AG10803 (cell line): ENCODE data around the gene RFWD3.

Experiments
- DNase-seq: peaks from one replicate; pipeline ENCODE4 v3.0.0; 2010; ENCODE audit warnings: low read depth
- H3K4me3 ChIP-seq: 2 replicates; pipeline ENCODE4 v1.5.1; 2011; ENCODE audit warnings: mild to moderate bottlenecking, low read length, control low read depth
- TF ChIP-seq, protein P1 (sequence below): conservative IDR thresholded peaks from 2 replicates; pipeline ENCODE4 v1.5.1; 2011; ENCODE audit warnings: mild to moderate bottlenecking, low read length, control low read depth, inconsistent platforms

RFWD3 gene

DNA sequence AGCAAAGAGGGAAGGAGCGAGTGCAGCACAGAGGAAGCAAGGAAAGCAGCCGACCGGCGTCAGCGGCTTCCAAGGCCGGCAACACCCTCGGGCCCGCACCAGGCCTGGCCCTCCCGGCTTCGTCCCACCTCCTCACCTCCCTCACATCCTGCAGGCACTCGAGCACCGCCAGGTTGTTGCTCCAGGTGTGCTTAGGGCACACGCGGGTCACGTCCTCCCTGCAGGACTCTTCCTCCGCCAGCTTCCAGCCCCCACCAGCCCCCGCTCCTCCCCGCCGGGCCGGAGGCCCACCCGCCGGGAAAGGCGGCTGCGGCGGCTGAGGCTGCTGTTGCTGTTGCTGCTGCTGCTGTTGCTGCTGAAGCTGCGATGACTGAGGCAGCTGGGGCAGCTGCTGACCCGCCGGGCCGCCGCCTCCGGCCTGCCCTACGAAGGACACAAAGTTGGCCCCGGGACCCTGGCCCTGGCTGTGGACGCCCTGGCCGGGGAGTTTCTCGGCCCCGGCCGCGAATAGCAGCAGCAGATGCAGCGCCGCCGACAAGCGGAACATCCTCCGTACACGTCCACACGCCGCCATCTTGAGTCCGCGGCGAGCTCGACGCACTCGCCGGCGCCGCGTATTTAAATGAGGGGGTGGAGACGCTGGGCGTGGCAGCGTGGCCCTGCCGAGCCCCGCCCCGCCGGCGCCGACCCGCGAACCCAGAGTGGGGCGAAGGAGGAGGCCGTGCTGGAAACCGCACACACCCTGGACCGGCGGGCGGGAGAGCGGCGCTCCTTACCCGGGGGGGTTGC is 60.0 kb downstream of the RFWD3 start, which contains the start of gene GLG1:
GLG1 (minus strand) TSS at position 594 of the 789 bp plus-strand sequence; CDS start at position 574, 20 bp downstream.
- TF ChIP-seq, protein P1, sequence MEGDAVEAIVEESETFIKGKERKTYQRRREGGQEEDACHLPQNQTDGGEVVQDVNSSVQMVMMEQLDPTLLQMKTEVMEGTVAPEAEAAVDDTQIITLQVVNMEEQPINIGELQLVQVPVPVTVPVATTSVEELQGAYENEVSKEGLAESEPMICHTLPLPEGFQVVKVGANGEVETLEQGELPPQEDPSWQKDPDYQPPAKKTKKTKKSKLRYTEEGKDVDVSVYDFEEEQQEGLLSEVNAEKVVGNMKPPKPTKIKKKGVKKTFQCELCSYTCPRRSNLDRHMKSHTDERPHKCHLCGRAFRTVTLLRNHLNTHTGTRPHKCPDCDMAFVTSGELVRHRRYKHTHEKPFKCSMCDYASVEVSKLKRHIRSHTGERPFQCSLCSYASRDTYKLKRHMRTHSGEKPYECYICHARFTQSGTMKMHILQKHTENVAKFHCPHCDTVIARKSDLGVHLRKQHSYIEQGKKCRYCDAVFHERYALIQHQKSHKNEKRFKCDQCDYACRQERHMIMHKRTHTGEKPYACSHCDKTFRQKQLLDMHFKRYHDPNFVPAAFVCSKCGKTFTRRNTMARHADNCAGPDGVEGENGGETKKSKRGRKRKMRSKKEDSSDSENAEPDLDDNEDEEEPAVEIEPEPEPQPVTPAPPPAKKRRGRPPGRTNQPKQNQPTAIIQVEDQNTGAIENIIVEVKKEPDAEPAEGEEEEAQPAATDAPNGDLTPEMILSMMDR: no peak
- peak within 1 kb of the TSS; percentile 98 for H3K4me3 ChIP-seq
- DNase-seq: peak; percentile 89

DNA sequence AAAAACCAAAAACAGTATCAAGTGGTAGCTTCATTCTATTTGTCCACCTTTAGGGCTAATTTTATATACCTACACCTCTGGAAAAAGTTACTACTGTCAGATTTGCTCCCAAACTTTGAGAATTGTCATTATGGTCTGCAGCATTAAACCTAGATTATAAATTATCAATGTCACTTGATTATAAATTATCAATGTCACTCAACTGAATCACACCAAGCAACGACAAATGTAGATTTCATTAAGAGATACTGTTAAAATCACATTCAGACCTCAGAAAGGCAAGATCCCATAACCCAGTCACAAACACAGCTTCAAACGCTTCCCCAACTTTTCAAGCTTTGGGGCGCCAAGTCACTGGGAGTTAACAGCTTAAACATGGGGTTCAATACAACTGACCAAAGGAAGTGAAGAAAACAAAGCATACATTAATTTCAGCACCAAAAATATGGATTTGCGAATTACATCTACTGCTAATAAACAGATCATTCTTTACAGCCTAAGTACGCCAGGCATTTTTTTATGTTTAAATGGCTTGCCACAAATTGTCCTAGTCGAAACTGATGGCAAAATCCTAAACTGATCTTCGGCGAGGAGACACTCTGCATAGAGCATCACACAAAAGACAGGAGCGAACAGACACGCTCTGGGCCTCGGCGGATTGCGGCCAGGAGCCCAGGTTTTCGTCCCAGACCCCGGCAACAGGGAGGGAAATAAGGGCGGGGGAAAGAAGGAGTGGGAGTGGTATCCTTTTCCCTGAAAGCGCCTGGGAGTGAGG is 60.7 kb downstream of the RFWD3 start:
- DNase-seq: peak; percentile 9

GRCh38 chr16:74605332-74605731 is 61.3 kb downstream of the RFWD3 start:
- TF ChIP-seq, protein P1: no peak
- H3K4me3 ChIP-seq: peak overlapping the region; percentile 98
- no peak for DNase-seq

More for the DNA sequence above, 60.7 kb downstream of the RFWD3 start:
- H3K4me3 ChIP-seq: peak overlapping the region; percentile 98
- TF ChIP-seq, protein P1: no peak

DNA sequence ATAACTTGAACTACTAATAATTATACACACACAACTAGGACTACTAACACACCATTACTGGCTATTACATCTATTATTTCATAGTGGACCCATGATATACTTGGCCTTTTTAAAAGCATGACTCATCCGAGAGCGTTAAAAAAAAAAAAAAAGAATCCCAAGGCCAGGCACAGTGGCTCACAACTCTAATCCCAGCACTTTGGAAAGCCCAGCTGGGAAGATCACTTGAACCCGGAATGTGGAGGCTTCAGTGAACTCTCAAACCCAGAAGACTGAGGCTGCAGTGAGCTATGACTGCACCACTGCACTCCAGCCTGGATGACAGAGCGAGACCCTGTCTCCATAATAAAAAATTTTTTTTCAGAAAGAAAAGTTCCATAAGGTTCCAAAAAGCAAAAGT is 62.8 kb downstream of the RFWD3 start:
- TF ChIP-seq, protein P1: no peak
- no peak overlapping the region for H3K4me3 ChIP-seq
- DNase-seq: no peak

DNA sequence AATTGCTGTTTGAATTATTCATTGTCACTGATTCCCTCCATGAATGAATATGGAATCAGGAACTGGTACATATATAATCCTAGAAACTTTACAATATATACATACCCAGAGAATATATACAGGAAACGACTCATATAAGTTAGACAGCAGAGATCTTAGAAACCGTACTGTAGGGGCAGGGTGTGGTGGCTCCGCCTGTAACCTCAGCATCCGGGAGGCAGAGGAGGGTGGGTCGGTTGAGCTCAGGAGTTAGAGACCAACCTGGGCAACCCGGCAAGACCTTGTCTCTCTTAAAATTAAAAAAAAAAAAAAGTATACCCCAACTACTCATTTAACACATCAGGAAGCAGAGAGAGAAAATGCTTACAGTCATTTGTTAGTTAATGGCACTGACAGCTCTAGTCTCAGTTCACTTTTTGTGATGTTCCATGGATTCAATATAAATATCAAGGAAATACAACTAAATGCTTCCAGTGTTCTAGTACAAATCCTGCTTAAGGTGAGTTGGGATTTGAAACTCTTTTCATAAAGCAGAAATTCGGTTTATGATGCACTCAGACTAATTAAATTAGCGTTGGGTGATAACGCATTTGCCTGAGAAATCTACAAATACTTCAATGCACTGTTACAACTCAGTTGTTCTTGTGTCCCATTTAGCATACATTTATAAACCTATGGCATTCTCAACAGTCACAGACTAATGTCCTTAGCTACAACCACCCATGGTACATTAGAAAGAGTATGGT is 65.4 kb downstream of the RFWD3 start:
- H3K4me3 ChIP-seq: no peak overlapping the region
- DNase-seq: no peak
- TF ChIP-seq, protein P1: no peak

GRCh38 chr16:74596586-74596985 is 70.1 kb downstream of the RFWD3 start:
- no peak overlapping the region for H3K4me3 ChIP-seq
- no peak for DNase-seq
- TF ChIP-seq, protein P1: no peak
